ENCODE data around the gene ERC2. TPM values are rescaled to one million over a fixed set of nuclear protein-coding genes. Genes with fewer than 3 reads are reported as not detected.

ERC2 gene
- total and polyA plus RNA-seq, 2 of the 13 experiments (the other 11 are each of a cell fraction or from before 2014, with no cell fraction given) = 0.16 to 0.22 TPM

DNA sequence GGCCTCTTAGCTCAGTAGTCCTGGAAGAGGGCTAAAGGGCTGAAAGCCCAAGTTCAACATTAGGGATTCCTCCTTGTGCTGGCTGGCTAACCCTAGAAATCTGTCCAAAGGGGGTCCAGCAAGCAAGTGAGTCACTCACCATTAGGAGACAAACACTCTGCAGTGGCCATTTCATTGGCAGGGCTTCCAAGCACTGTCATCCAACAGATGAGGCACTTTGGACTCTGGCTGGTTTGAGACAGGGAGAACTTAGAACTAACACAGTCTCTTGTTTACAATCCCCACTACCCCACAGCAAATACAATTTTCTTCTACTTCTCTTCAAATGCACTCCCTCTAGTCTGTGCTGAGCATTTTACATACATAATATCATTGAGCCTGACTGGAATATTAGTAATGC, 971.0 kb downstream of the ERC2 start:
- Histone ChIP-seq H3K4me3 (replicated peaks in 1 of 3; ENCODE audit: insufficient read depth in 1 of 3, low read depth in 2 of 3, low read length in 3 of 3) (no peak overlapping the region), H2AFZ (ENCODE audit: low read length) (no peak overlapping the region), H3K27ac (ENCODE audit: extremely low read length, insufficient read depth, low read length) (no peak overlapping the region), H4K20me1 (ENCODE audit: insufficient read depth, low read length) (no peaks in the 10 kb centered on the region), H3K36me3 (replicated peaks in 1 of 2; ENCODE audit: control insufficient read depth in 1 of 2, insufficient read depth in 2 of 2, low read length in 2 of 2) (no peaks in the 10 kb centered on the region), H3K4me2 (ENCODE audit: low read depth, low read length) (no peak overlapping the region), H3K79me2 (ENCODE audit: insufficient read depth, low read length) (no peaks in the 10 kb centered on the region), H3K27me3 (ENCODE audit: control insufficient read depth in 1 of 2, insufficient read depth in 2 of 2, low read length in 2 of 2) (no peaks in the 10 kb centered on the region), H3K9ac (ENCODE audit: insufficient read depth, low read depth, low read length) (no peak overlapping the region), H3K4me1 (ENCODE audit: insufficient read depth, low read length) (no peaks in the 10 kb centered on the region), H3K9me3 (ENCODE audit: low read length) (no peaks in the 10 kb centered on the region)
- no peak for FAIRE-seq
- DNase-seq (ENCODE audit: low spot score) = no peak
- no TSS peak for BruUV-seq (replicated peaks)
- CTCF ChIA-PET (ENCODE audit: low intra/inter-chr PET ratio, low total read pairs) = no interaction called here
- TF ChIP-seq, protein P1, sequence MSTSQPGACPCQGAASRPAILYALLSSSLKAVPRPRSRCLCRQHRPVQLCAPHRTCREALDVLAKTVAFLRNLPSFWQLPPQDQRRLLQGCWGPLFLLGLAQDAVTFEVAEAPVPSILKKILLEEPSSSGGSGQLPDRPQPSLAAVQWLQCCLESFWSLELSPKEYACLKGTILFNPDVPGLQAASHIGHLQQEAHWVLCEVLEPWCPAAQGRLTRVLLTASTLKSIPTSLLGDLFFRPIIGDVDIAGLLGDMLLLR (CRISPR knock-in tag; IDR thresholded peaks at IDR 0.05) = no peak
- TF ChIP-seq, protein P2, sequence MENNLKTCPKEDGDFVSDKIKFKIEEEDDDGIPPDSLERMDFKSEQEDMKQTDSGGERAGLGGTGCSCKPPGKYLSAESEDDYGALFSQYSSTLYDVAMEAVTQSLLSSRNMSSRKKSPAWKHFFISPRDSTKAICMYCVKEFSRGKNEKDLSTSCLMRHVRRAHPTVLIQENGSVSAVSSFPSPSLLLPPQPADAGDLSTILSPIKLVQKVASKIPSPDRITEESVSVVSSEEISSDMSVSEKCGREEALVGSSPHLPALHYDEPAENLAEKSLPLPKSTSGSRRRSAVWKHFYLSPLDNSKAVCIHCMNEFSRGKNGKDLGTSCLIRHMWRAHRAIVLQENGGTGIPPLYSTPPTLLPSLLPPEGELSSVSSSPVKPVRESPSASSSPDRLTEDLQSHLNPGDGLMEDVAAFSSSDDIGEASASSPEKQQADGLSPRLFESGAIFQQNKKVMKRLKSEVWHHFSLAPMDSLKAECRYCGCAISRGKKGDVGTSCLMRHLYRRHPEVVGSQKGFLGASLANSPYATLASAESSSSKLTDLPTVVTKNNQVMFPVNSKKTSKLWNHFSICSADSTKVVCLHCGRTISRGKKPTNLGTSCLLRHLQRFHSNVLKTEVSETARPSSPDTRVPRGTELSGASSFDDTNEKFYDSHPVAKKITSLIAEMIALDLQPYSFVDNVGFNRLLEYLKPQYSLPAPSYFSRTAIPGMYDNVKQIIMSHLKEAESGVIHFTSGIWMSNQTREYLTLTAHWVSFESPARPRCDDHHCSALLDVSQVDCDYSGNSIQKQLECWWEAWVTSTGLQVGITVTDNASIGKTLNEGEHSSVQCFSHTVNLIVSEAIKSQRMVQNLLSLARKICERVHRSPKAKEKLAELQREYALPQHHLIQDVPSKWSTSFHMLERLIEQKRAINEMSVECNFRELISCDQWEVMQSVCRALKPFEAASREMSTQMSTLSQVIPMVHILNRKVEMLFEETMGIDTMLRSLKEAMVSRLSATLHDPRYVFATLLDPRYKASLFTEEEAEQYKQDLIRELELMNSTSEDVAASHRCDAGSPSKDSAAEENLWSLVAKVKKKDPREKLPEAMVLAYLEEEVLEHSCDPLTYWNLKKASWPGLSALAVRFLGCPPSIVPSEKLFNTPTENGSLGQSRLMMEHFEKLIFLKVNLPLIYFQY (CRISPR knock-in tag; IDR thresholded peaks at IDR 0.05; ENCODE audit: borderline replicate concordance) = no peak
- no peak for TF ChIP-seq PAX8 (CRISPR knock-in tag; IDR thresholded peaks at IDR 0.05; ENCODE audit: borderline replicate concordance)
- no peak for TF ChIP-seq ZNF10 (CRISPR knock-in tag; IDR thresholded peaks at IDR 0.05; ENCODE audit: borderline replicate concordance, low read depth)
- TF ChIP-seq SOX13 (IDR thresholded peaks at IDR 0.05) = no peak
- no peak for TF ChIP-seq SOX13 (CRISPR knock-in tag; conservative IDR thresholded peaks at IDR 0.05 in 1 of 2, IDR thresholded peaks at IDR 0.05 in 1 of 2)
- TF ChIP-seq RELA (CRISPR knock-in tag; IDR thresholded peaks at IDR 0.05) = no peak
- no peak for TF ChIP-seq ZNF567 (CRISPR knock-in tag; IDR thresholded peaks at IDR 0.05; ENCODE audit: borderline replicate concordance)
- TF ChIP-seq, protein P3, sequence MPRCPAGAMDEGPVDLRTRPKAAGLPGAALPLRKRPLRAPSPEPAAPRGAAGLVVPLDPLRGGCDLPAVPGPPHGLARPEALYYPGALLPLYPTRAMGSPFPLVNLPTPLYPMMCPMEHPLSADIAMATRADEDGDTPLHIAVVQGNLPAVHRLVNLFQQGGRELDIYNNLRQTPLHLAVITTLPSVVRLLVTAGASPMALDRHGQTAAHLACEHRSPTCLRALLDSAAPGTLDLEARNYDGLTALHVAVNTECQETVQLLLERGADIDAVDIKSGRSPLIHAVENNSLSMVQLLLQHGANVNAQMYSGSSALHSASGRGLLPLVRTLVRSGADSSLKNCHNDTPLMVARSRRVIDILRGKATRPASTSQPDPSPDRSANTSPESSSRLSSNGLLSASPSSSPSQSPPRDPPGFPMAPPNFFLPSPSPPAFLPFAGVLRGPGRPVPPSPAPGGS (CRISPR knock-in tag; IDR thresholded peaks at IDR 0.05) = no peak
- TF ChIP-seq YY1 (IDR thresholded peaks at IDR 0.05; ENCODE audit: insufficient read depth, insufficient replicate concordance, low read depth, low read length) = no peak
- no peak for TF ChIP-seq ZNF44 (CRISPR knock-in tag; IDR thresholded peaks at IDR 0.05)
- intact Hi-C loops (cut with micrococcal nuclease; ENCODE audit: unreplicated experiment) (no loop called here), in situ Hi-C loops (cut with HindIII; ENCODE audit: extremely low pct_ligation_motif_present, low pct_unique_long_range_greater_than_20kb) (no loop called here)
- POLR2A ChIA-PET = no interaction called here
- peak; percentile 67 for ATAC-seq
